ENCODE data around the gene AKAP1. TPM values are rescaled to one million over a fixed set of nuclear protein-coding genes. Genes with fewer than 3 reads are reported as not detected.
"Not testable (repeated sequence)": the region's sequence is repeated elsewhere in the genome, so short reads cannot be mapped to it uniquely, and the experiment has no call there.

AKAP1 gene
- total RNA-seq, 1 experiment from 2014 or later: 73.1 TPM

DNA sequence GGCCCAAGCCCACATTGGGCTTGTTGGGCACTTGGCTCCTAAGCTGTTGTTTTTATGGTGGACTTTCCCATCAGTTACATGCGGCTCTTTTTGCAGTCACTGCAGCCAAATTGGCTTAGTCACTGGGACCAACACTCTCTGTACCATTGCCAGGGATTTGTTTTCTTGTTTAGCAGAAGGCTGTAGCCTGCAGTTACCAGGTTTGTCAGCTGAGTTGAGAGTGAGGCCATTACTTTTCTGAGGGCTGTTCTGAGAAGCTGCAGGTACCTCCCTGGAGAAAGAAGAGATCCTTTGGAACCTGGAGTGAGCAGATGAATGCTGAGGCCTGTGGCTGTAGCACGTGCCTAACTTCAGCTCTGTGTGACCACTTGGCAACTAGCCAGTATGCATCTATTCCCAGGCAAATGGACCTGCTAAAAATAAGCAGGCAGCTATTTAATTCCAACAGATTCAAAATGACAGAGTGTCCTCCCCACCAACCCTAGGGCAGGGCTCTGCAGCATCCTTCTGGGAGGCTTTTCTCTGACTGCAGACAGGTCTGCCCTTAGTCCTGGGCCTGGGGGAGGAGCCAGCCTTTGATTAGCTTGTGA, 12.9 kb downstream of the AKAP1 start:
- Histone ChIP-seq H3K27me3 (ENCODE audit: low read length) (no peaks in the 10 kb centered on the region), H3K4me2 (ENCODE audit: low read length) (no peak overlapping the region), H3K9ac (ENCODE audit: low read length) (no peak overlapping the region), H3K4me3 (ENCODE audit: low read length) (no peak overlapping the region), H3K9me2 (replicated peaks; ENCODE audit: low read length) (no peaks in the 10 kb centered on the region), H3K9me3 (ENCODE audit: low read length) (no peaks in the 10 kb centered on the region), H2AFZ (ENCODE audit: low read length) (no peak overlapping the region), H3F3A (ENCODE audit: low read length, unreplicated experiment) (no peaks in the 10 kb centered on the region), H3K4me1 (ENCODE audit: insufficient read depth, low read length) (peaks cover 11% of the 10 kb centered on the region; the same call in 1 of the 2 replicates), H3K36me3 (ENCODE audit: low read depth, low read length) (peaks cover 7% of the 10 kb centered on the region; the same call in 1 of the 2 replicates), H3K27ac (ENCODE audit: low read length) (peak overlapping the region; percentile 39), H3K79me2 (ENCODE audit: low read length) (peaks cover 99% of the 10 kb centered on the region), H4K20me1 (ENCODE audit: low read length) (peaks cover 23% of the 10 kb centered on the region; the same call in 1 of the 2 replicates)
- TF ChIP-seq EZH2phosphoT487 (IDR thresholded peaks at IDR 0.05; ENCODE audit: borderline replicate concordance, low read length) (no peak), CTCF (conservative IDR thresholded peaks at IDR 0.05; ENCODE audit: low read depth, low read length) (no peak), EZH2 (IDR thresholded peaks at IDR 0.05; ENCODE audit: low read length, unreplicated experiment) (no peak)
- CTCF ChIA-PET: interaction anchor here (1.2 kb wide), 1 partner anchor 13 kb away, joined by 4 read pairs; the partner anchor contains the start of gene AKAP1
- POLR2A ChIA-PET (ENCODE audit: unreplicated experiment): interaction anchor here (1.0 kb wide), 1 partner anchor 13 kb away, joined by 3 read pairs; no protein-coding TSS in a partner anchor
- DNase-seq (peak; percentile 73), ATAC-seq (peak; percentile 84)
- BruUV-seq (replicated peaks): no TSS peak
- intact Hi-C loops (cut with micrococcal nuclease): no loop called here

DNA sequence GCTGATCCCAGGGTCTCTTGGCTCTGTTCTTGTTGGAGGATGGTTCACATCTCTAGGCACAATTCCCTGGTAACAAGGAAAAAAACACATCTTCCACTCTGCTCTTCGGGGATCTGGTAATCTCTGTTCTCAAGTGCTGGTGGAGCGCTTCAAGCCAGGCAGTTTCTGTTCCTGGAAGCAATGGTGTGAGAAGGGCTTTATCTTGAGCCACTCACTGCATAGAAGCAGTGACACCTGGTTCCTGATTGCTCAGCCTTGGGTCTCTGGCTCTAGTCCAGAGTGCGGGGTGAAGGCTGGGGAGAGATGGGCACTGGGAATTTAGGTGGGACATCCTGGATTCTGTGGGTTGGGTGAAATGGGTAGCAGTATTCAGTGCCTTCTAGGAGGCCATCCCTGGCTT, 14.1 kb downstream of the AKAP1 start:
- Histone ChIP-seq H3K9ac (ENCODE audit: low read length) (no peak overlapping the region), H3K79me2 (ENCODE audit: low read length) (peaks cover 99% of the 10 kb centered on the region), H3F3A (ENCODE audit: low read length, unreplicated experiment) (no peaks in the 10 kb centered on the region), H4K20me1 (ENCODE audit: low read length) (peaks cover 12% of the 10 kb centered on the region; the same call in 1 of the 2 replicates), H3K9me3 (ENCODE audit: low read length) (no peaks in the 10 kb centered on the region), H3K4me2 (ENCODE audit: low read length) (no peak overlapping the region), H3K4me1 (ENCODE audit: insufficient read depth, low read length) (peaks cover 12% of the 10 kb centered on the region), H3K27me3 (ENCODE audit: low read length) (no peaks in the 10 kb centered on the region), H3K4me3 (ENCODE audit: low read length) (no peak overlapping the region), H3K36me3 (ENCODE audit: low read depth, low read length) (peaks cover 7% of the 10 kb centered on the region; the same call in 1 of the 2 replicates), H3K27ac (ENCODE audit: low read length) (no peak overlapping the region), H3K9me2 (replicated peaks; ENCODE audit: low read length) (no peaks in the 10 kb centered on the region), H2AFZ (ENCODE audit: low read length) (no peak overlapping the region)
- TF ChIP-seq EZH2 (IDR thresholded peaks at IDR 0.05; ENCODE audit: low read length, unreplicated experiment) (no peak), CTCF (conservative IDR thresholded peaks at IDR 0.05; ENCODE audit: low read depth, low read length) (no peak), EZH2phosphoT487 (IDR thresholded peaks at IDR 0.05; ENCODE audit: borderline replicate concordance, low read length) (no peak)
- ATAC-seq (no peak), DNase-seq (no peak)
- ChIA-PET POLR2A (ENCODE audit: unreplicated experiment) (no interaction called here), CTCF (no interaction called here)
- intact Hi-C loops (cut with micrococcal nuclease): no loop called here
- BruUV-seq (replicated peaks): no TSS peak

GRCh38 chr17:57102122-57102521, 17.1 kb downstream of the AKAP1 start:
- TF ChIP-seq EZH2 (IDR thresholded peaks at IDR 0.05; ENCODE audit: low read length, unreplicated experiment) (no peak), CTCF (conservative IDR thresholded peaks at IDR 0.05; ENCODE audit: low read depth, low read length) (no peak), EZH2phosphoT487 (IDR thresholded peaks at IDR 0.05; ENCODE audit: borderline replicate concordance, low read length) (no peak)

GRCh38 chr17:57102660-57103059, 17.6 kb downstream of the AKAP1 start:
- H3F3A ChIP-seq (ENCODE audit: low read length, unreplicated experiment); BruUV-seq (replicated peaks); H3K27me3 ChIP-seq (ENCODE audit: low read length); H3K9me2 ChIP-seq (replicated peaks; ENCODE audit: low read length); H3K9me3 ChIP-seq (ENCODE audit: low read length); H3K27ac ChIP-seq (ENCODE audit: low read length); H3K9ac ChIP-seq (ENCODE audit: low read length); H3K4me3 ChIP-seq (ENCODE audit: low read length); H2AFZ ChIP-seq (ENCODE audit: low read length); CTCF ChIA-PET; ATAC-seq; H3K36me3 ChIP-seq (ENCODE audit: low read depth, low read length); intact Hi-C loops (cut with micrococcal nuclease); DNase-seq; H4K20me1 ChIP-seq (ENCODE audit: low read length); POLR2A ChIA-PET (ENCODE audit: unreplicated experiment); H3K4me2 ChIP-seq (ENCODE audit: low read length): not testable (repeated sequence)
- peaks cover 31% of the 10 kb centered on the region for H3K4me1 ChIP-seq (ENCODE audit: insufficient read depth, low read length)
- peaks cover 93% of the 10 kb centered on the region for H3K79me2 ChIP-seq (ENCODE audit: low read length)

More at GRCh38 chr17:57102122-57102521, 17.1 kb downstream of the AKAP1 start:
- Histone ChIP-seq H3K27me3 (ENCODE audit: low read length) (no peaks in the 10 kb centered on the region), H3K4me1 (ENCODE audit: insufficient read depth, low read length) (peaks cover 33% of the 10 kb centered on the region), H3K27ac (ENCODE audit: low read length) (no peak overlapping the region), H3K9ac (ENCODE audit: low read length) (no peak overlapping the region), H3K36me3 (ENCODE audit: low read depth, low read length) (peaks cover 7% of the 10 kb centered on the region; the same call in 1 of the 2 replicates), H3F3A (ENCODE audit: low read length, unreplicated experiment) (no peaks in the 10 kb centered on the region), H4K20me1 (ENCODE audit: low read length) (no peaks in the 10 kb centered on the region), H2AFZ (ENCODE audit: low read length) (no peak overlapping the region), H3K9me3 (ENCODE audit: low read length) (no peaks in the 10 kb centered on the region), H3K4me3 (ENCODE audit: low read length) (no peak overlapping the region), H3K9me2 (replicated peaks; ENCODE audit: low read length) (no peaks in the 10 kb centered on the region), H3K4me2 (ENCODE audit: low read length) (no peak overlapping the region), H3K79me2 (ENCODE audit: low read length) (peaks cover 97% of the 10 kb centered on the region)
- ChIA-PET CTCF (no interaction called here), POLR2A (ENCODE audit: unreplicated experiment) (no interaction called here)
- intact Hi-C loops (cut with micrococcal nuclease): no loop called here
- no peak for DNase-seq
- BruUV-seq (replicated peaks): no TSS peak
- no peak for ATAC-seq
